RCC 7860 (cell line): ENCODE data around the gene RASA1.
"Not testable (repeated sequence)": the region's sequence is repeated elsewhere in the genome, so short reads cannot be mapped to it uniquely, and the experiment has no call there.

ENCODE experiments used
- DNase-seq: peaks from one replicate; pipeline ENCODE4 v3.0.0-alpha.2; 2015; ENCODE audit warnings: low spot score
- FAIRE-seq: peaks from 2 replicates; lab custom pipeline; 2012; peaks lifted over from hg19 to GRCh38; lab: Jason Lieb, UNC

Gene RASA1

DNA sequence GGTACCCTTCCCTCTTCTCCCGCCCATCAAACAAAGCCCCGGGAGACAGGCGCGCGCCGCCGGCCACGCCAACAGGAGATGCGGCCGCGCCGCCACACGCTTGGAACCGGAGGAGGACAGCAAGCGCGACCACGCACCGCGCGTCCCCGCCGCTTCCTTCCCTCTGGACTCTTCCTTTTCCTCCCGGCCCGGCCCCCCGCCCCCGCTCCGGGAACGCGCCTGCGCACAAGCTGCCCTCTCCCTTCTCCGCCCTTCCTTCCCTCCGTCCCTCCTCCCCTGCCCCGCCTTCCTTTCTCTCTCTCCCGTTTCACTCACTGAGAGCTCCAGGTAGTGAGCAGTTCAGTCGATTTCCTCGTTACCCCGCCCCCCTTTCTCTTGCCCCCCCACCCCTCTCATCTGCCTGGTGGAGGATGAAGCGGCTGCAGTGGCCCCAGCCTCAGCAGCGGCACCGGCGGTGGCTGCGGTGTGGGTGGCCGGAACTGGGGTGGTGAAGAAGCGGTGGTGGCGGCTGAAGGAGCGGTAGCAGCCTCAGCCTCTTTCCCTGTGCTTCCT is at the start of gene RASA1:
Gene RASA1 (plus strand): TSS at position 310 of the 552 bp plus-strand sequence. CDS start 569 bp downstream, outside the sequence.
- FAIRE-seq (no peak), DNase-seq (peak; percentile 77)

DNA sequence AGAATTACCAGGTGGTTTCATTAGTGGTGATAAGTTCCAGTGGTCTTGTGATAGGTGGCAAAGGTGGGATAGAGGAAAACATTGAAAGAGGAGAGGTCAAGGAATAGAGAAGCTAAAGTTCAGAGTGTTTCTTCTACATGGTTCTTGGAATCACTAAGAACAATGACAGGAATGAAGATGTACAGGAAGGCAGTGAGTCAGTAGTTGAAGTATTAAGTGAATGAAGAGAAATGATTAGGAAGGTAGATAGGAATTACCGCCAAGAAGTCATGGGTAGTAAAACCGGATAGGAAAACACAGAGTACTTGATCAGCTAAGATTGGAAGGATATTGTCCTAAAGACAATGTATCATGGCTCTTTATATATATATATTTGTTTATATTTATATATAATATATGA is 37.9 kb upstream of the RASA1 start:
- DNase-seq: no peak
- FAIRE-seq: no peak

DNA sequence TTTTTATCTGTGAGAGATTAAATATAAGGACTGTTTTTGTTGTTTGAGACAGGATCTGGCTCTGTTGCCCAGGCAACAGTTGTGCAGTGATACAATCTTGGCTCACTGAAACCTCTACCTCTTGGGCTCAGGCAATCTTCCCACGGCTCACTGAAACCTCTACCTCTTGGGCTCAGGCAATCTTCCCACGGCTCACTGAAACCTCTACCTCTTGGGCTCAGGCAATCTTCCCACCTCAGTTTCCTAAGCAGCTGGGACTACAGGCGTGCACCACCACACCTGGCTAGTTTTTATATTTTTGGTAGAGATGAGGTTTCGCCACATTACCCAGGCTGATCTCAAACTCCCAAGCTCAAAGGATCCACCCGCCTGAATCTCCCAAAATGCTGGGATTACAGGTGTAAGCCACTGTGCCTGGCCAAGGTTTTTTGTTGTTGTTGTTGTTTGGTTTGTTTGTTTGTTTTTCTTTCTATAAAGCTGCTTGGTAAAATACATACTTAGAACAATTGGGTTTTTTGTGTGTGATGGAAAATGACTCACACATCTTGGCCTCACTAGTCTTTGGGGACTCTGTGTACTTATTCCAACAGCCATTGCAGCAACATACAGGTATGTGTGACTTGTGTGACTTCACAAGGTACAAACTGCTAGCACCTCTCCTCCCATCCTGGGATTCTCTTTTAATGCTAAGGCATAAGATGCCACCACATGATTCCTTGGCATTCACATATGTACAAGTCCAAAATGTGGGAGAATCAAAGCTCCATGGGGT is 36.5 kb upstream of the RASA1 start:
- no peak for FAIRE-seq
- no peak for DNase-seq

DNA sequence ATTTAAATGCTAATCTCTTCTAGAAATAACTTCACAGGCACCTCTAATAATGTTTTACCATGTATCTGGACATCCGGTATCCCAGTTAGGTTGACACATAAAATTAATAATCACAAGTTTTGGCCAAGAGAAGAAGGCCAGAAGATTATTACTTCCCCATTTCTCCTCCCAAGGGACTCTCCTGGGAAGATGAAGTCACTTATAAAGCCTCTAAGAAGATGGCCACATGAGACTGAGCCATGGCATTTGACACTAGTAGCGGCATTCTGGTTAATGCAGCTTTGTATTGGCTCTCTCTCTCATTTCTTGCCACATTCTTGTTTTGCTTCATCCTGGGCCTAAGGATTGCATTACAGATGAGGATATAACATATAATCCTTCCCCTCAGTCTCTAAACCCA is 34.5 kb upstream of the RASA1 start:
- FAIRE-seq (no peak), DNase-seq (no peak)

DNA sequence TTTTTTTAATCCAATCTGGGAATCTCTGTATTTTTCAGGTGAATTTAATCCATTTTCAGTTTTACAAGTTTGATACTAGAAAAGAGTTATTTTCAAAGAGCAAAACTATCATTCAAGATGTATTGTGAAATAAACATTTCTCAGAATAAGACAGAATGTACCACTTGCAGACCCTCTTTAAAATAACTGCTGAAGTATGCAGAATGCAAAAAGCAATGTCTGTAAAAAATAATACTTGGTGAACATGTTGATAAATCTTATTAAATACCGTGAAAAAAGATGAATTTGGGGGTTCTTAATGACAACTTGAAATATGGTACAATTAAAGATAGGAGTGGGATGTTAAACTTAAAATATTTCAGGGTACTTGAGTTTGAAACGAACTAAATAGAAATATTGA is 26.1 kb upstream of the RASA1 start:
- no peak for DNase-seq
- no peak for FAIRE-seq

DNA sequence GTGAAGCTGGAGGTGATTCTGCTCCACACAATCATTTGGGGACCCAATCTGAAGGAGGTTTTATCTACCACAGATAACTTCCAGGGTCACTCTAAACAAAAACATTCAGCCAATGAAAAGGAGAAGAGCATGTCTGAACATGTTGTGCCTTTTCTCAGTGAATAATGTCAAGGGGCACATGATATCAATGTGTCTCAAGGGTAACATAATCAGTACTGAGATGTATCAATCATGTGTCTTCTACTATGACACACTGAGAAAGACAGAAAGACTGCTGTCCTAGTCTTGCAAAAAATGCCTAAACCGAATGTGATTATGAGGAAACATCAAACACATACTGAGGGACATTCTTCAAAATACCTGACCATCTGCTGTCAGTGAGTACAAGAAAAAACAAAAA is 25.4 kb upstream of the RASA1 start:
- DNase-seq (no peak), FAIRE-seq (no peak)

DNA sequence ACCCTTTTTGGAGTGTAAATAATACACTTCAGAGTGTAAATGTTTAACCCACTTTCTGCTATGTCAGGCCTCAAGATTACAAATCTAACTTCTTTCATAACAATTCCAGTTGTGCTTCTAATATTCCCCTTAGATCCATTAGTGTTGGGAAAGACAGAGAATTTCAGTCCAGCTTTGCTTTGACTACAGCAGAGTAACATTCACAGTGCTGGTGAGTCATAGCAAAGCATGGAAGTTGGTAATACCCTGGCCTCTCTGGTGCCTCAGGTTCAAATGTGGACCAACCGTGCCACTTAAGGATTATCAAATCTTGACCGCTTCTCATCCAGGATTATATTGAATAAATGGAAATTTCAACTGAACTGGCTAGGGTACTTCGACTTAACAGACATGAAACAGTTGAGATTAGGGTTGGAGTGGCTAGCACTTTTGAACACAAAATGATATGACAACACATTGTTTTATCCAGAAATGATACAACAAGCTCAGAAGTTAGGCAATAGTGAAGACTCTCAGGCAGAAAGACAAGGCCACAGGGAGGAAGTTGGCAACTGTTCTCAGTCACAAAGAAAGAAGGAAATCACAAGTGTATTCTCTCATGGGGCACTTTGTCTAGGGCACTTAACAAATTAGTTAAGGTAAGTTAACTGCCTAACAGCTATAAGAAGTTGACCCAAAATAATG is 24.4 kb upstream of the RASA1 start:
- FAIRE-seq (no peak), DNase-seq (peak; percentile 51)

DNA sequence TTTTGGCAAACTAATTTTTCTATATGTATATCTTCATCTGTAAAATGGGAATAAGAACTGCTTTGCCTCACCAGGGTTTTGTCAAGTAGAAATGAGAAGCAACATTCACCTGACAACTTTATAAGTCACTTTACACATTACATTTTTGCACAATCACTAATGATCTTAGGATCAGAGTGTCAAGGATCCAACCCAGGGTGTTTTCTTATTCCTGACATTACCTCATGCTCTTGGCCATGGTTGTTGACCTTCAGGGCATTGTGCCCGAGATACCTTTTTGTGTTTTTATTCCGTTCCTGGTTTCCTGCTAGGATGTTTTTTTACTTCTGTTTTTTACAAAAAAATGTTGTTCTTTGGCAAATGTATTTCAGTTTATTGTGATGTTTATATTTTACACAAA is 22.2 kb upstream of the RASA1 start:
- FAIRE-seq (no peak), DNase-seq (no peak)

DNA sequence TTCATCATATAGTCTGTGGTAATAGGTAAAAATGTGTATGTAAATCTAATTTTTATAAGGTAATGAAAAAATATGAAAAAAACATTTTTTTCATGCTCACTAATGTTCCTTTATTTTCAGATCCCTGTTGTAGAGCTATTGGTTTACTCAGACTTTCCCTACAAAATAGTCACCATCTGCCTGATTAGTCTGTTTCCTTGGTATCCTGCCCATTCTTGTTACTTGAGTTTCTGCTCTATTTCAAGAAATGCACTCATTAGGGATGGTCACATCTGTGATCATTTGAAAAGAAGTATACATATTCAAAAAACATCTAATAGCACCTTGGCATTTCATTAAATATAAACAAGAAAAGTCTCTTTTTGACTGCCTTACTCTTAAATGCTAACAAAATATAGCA is 21.6 kb upstream of the RASA1 start:
- no peak for FAIRE-seq

DNA sequence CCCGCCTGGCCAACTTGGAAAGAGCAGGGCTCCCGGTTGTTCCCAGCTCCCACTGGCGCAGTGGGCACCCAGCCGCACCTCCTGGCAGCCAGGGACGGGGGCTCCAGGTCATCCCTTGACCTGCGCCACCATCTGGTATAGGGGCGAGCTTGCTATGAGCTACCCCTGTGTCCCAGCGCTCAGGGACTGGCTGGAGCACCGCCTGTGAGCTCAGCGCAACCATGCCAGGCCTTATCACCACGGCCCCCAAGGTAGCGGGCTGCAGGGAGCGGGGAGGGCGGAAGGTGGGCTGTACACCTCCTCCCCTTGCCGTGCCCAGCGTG is 15.4 kb upstream of the RASA1 start:
- FAIRE-seq (no peak), DNase-seq (no peak)

More for the DNA sequence above, 21.6 kb upstream of the RASA1 start:
- DNase-seq: no peak

DNA sequence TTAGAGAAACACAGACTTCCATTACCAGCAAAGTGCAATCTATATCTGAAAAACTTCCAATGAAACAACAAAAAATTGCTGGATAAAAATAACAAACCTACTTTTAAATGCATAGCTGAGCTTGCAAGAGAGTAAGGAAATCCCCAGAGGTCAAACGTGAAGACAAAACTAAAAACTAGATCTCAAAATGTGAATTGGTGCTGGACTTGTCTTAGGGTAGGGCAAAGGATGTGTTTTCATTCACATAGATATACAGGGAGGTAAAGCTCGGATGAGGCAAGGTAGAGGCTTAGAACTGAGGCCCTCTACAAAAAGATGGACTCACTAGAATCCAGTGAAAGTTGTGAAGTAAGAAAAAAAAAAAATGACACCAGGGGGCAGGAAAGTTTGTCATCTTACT is 13.6 kb upstream of the RASA1 start:
- DNase-seq (no peak), FAIRE-seq (no peak)

DNA sequence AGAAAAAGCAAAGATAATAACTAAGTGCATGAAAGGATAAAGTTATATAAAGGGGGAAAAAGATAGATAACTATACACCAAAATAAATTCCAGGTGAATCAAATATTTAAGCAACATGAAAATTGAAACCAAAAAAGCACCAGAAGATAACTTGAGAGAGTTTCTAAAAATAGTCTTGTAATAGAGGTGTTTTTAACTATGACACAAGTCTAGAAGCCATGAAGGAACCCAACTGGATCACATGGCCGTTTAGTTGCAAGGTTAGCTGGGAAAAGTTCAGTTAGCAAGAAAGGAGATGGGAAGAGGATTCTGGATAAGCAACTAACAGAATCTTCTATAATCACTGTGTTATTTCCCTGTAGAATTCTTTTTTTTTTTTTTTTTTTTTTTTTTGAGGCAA is 9.2 kb upstream of the RASA1 start:
- DNase-seq (no peak), FAIRE-seq (no peak)

DNA sequence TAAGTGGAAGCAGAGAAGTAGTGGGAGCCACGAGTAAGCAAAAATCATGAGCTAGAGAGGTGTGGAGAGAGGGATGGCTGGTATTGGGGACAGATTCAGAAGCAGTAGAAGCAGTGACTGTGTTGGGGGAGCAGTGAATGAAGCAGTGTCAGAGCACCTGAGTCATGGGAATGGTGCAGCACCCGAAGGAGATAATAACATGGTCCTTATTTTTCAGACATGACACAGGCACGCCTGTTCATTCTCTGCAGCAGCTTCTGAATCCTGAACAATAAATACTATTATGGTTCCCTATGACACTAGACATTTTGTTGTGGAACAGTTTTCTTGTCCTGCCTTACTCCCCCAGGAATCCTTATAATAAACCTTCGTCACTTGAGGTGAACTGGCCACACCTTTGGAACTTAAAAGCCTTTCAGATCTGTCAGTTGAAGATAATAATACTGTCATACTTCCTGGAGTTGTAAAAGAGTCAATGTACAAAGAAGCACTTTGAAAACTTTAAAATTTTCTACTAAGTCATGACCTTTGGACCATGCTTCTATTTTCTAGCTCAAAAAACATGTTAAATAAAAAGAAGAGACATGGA is 7.0 kb upstream of the RASA1 start:
- DNase-seq (no peak), FAIRE-seq (no peak)

DNA sequence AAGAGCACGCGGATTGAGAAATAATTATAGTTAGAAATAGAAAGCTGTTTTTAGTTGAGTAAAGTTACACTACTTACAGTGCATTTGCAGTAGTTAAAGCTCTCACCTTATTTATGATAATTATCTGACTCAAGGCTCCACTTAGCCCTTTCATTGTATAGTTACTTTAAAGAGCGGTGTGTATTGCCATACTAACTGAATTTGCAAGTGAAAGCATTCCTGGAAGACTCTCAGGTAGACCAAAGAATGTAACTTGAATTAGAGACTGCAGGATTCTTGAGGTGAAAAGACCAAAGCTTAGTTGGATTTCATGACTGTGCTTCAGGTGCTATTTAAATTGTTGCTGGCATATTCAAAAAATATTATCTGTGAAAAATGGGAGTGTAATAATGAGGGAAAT is 4.2 kb upstream of the RASA1 start:
- FAIRE-seq (no peak), DNase-seq (no peak)

DNA sequence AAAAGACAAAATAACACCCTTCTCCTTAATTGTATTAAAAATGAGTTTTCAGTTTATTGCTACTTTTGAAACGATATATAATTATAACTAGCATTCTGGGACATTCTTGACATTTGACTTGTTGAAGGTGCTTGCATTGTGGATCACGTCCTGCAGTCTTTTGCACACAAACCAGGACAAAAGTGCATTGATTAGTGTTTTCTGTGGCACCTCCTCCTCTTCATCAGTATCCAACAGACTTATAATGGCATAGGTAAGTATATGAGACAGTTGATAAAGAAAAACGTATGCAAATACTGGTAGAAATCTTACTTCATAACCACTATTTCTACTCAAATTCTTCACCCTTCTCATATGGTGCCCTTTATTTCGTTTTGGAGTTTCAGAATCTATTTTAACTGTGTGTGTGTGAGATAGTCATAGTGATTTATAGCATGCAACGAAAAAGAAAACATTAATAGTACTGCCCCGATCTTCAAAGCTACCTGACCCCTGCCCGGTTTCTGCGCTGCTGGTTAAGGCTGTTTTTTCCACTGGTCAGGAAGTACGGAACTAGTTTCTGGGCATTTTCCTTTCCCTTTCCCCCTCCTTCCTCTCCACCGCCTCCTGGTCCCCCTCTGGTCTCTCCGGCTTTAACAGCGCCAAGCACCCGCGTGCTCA is 639 bp upstream of the RASA1 start:
- DNase-seq: no peak
- FAIRE-seq: no peak

DNA sequence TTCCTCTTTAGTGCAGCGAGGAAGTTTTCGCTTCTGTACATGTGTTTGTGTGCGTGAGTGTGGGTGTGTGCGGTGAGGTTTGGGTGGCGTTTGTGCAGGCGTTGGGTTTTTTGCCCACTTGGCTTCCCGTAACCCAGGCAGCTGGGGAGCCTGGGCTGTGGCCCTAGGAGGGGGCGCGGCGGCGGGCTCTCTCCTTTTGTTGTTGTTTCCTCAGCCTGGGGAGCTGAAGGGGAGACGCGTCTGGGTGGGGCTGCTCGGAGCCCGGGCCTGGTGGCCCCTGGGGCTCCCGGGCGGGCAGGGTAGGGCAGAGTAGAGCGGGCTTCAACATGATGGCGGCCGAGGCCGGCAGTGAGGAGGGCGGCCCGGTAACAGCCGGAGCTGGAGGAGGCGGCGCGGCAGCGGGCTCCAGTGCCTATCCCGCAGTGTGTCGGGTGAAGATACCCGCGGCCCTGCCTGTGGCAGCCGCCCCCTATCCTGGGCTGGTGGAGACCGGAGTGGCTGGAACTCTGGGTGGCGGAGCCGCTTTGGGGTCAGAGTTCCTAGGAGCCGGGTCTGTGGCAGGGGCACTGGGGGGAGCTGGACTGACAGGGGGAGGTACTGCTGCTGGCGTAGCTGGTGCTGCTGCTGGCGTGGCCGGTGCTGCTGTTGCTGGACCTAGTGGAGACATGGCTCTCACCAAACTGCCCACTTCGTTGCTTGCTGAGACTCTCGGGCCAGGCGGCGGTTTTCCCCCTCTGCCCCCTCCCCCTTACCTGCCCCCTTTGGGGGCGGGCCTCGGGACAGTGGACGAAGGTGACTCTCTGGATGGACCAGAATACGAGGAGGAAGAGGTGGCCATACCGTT is 665 bp downstream of the RASA1 start:
- DNase-seq (peak; percentile 44), FAIRE-seq (no peak)

DNA sequence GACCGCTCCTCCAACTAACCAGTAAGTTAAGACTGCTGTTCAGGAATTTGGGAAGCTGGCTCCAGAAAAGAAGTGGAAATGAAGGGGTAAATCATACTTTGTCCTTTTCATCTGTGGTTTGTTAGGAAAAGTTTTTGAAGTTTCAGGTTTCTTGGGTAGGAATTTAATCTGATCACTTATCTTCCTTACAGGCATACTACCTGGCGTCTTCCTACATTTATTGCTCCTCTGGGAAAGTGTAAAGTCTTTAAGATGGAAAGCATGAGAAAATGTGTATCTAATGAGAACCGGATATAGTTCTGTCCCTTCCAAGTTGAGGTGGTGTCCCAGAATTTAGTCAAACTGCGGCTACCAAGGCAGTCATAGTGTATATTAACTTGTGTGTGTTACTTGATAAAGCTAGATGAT is 1.3 kb downstream of the RASA1 start:
- FAIRE-seq (no peak), DNase-seq (no peak)

DNA sequence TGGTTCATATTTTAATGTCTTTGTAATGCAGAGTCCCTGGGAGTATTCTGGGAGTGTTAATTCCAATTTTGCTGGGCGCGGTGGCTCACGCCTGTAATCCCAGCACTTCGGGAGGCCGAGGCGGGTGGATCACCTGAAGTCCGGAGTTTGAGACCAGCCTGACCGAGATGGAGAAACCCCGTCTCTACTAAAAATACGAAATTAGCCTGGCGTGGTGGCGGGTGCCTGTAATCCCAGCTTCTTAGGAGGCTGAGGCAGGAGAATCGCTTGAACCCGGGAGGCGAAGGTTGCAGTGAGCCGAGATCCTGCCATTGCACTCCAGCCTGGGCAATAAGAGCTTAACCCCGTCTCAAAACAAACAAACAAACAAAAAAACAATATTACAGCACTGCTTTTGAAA is 3.2 kb downstream of the RASA1 start:
- not testable (repeated sequence) for DNase-seq, FAIRE-seq

DNA sequence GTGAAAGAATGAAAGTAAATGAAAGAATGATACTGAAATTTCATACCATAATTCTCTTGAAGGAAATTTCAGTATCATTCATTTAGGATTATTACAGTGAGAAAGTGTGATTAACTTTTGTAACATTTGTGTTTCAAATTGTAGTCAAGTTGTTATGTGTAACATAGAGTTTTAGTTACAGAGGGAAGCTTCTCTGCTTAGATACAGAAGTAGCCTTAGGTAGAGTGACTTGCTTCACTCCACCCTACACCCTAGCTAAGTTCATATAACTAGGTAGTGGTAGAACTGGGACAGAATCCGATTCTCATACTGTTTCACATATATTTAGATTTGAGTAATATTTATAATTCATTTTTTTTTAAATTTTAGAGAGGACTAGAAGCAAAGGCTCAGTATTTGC is 9.0 kb downstream of the RASA1 start:
- FAIRE-seq: no peak
- DNase-seq: no peak

DNA sequence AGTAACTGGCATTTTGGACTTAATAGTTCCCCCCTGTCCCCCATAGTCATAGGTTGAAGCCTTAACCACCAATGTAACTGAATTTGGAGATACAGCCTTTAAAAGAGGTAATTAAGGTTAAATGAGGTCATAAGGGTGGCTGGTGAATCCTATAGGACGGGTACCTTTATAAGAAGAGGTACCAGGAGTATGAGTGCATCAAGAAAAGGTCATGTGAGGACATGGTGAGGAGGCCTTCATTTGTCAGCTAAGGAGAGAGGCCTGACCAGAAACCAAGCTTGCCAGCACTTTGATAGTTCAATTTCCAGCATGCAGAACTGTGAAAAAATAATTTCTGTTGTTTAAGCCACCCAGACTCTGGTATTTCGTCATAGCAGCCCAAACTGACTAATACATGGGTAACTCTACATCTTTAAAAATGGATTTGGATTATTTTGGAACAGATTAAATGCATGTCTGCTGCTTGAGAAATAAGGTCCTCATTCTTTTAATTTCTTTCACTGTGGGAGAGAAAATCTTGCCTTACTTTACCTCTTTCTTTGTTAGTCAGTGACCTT is 9.7 kb downstream of the RASA1 start:
- no peak for FAIRE-seq

More for the DNA sequence above, 9.7 kb downstream of the RASA1 start:
- no peak for DNase-seq
